Middle frontal gyrus (tissue), 1 donor: Measurements from ENCODE around the gene ST6GAL2.

ENCODE experiments used
- DNase-seq: peaks from one replicate; pipeline ENCODE4 v3.0.0-alpha.2; 2015; ENCODE audit warnings: low spot score; ENCODE audit errors: extremely low spot score

The ST6GAL2 gene

GRCh38 chr2:106864051-106864450, 21.9 kb downstream of the ST6GAL2 start:
- DNase-seq: no peak

DNA sequence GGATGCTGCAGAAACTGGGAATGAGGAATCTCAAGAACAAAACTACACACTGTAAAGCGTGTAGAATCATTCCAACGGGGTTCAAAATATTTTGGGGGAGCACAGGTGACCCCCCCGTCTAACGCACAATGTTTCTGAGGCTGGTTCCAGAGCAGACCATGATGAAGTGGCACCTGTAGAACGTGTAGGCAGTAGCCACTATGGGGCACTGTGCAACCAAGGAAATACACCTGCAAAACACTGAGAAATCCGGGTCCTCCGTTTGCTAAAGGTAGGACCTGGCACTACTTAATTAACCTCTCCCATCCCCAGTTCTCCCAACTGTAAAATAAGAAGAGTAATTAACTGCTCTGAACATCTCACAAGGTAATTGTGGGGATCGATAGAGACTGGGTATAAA, 22.6 kb downstream of the ST6GAL2 start:
- no peak for DNase-seq

DNA sequence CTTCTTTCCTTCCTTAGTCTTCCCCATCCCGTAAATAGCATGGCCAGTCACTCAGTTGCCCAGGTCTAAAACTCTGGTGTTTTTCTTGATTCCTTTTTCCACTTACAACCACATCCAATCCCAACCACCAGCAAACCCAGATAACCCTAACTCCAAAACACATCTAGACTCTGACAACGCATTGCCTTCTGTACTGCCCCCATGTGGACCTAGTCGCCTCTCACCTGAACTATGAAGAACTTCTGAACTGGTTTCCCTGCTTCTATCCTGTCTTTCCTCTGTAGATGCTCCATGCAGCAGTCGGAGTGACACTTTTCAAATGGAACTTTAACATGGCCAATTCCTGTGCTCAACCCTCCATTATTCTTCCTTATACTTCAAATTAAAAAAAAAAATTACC, 26.5 kb downstream of the ST6GAL2 start:
- DNase-seq: no peak

DNA sequence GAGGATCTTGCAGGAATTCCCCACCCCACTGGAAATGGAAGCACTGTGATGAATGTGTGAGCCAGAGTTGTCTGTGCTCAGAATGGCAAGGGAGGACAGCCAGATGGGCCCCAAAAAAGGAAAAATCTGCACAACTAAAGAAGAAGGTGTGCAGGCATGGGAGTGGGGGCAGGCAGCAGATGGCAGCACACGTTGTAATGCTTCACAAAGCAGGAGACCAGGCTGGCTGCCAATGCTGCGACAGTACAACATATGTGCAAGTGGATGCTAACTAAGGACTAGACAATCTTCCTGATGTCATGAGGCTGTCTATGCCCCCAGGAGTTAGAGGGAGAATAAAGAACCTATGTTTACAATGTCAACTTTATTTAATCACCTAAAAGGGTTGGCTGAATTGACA, 27.2 kb downstream of the ST6GAL2 start:
- DNase-seq: no peak

DNA sequence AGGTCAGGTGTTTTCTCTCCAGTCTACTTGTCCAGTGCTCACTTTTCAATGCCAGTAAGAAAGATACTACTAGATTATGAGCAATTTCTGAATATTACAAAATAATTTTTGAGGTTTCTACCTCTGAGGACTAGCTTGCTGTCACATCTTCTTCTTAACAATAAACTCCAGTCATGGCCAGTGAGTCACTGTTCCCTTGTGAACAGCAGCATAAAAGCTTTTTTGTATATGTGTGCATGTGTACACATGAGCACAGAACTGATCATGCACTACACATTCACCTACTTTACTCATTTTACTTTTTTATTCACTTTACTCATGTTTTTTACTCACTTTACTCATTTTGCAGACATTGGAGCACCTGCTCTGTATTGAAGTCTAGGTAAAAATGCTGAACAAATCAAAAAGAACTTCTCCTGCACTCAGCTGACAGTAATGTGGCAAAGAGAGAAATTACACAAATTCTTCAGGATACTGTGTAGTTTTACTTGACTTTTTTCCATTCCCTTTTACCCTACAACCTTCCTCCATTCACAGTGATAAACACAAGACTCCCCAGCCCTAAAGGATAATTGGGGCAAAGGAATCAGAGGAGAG, 28.0 kb downstream of the ST6GAL2 start:
- DNase-seq: no peak

- DNase-seq: no peak
Measured at GRCh38 chr2:106853631-106854030, 32.3 kb downstream of the ST6GAL2 start.

DNA sequence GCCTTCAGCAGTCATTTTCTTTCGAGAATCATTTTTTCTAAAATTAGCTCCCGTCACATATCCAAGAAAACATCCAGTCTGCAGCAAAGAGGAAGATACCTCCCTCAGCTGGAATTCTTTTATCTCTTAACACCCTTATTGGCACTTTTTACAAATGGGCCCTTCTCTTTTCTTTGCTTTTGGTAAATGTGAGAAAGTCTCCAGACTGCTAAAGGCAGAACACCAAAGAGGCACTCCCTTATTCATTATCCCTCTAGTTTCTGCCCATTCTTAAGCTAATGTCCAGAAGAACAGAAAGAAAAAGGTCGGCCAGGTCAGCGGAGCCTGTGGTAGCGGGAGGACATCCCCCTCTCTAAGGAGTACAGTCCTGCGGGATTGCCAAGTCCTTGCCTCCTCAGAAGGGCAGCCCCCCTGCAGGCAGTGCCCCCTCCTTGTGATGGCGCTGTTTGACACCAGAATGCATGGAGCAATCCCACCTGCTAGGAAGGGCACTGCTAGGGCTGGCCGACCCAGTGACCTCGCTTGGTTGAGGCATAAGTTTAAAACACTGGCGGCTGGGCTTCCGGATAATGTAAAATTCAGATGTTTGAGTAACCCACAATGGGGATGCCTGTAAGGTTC, 34.0 kb downstream of the ST6GAL2 start:
- DNase-seq: no peak

DNA sequence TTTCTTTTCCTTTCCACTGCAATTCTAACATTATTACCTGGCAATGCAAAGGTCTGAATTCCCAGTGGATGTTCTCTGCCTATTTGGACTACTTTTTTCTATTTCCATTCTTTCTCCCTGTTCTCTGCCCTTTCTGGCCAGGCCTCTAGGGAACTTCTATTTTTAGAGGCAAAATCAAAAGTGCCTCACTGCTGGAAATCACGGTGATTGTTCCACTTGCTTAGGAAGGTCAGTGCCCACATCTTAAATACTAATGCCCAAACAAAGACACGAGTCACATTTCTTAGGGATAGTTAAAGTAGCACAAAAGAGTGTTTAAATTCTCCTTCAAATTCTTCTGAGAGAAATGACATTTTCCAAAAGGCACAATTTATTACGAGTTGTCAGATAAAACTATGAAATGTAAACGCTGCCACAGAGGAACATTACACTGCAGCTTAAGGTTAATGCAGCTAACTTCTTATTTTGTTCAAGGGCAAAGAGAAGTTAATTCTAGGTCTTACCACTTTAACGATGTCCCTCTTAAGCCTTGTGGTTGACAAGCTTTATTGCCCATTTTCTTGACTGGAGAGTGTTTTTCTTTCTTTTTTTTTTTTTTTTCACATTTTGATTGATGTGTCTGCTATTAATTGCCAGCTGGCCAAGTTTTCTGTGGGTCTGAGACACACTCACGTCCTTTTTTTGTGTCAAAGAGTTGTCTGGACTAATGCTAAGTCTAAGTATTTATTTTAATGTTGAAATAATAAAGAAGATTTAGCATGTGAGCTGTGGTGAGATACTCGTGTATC, 34.7 kb downstream of the ST6GAL2 start:
- DNase-seq: no peak

GRCh38 chr2:106849253-106849652, 36.7 kb downstream of the ST6GAL2 start:
- DNase-seq: no peak

GRCh38 chr2:106847366-106847765, 38.6 kb downstream of the ST6GAL2 start:
- no peak for DNase-seq

- DNase-seq: no peak
Measured at GRCh38 chr2:106845716-106846115, 40.3 kb downstream of the ST6GAL2 start.

- no peak for DNase-seq
Measured at GRCh38 chr2:106843910-106844250, 42.1 kb downstream of the ST6GAL2 start.

DNA sequence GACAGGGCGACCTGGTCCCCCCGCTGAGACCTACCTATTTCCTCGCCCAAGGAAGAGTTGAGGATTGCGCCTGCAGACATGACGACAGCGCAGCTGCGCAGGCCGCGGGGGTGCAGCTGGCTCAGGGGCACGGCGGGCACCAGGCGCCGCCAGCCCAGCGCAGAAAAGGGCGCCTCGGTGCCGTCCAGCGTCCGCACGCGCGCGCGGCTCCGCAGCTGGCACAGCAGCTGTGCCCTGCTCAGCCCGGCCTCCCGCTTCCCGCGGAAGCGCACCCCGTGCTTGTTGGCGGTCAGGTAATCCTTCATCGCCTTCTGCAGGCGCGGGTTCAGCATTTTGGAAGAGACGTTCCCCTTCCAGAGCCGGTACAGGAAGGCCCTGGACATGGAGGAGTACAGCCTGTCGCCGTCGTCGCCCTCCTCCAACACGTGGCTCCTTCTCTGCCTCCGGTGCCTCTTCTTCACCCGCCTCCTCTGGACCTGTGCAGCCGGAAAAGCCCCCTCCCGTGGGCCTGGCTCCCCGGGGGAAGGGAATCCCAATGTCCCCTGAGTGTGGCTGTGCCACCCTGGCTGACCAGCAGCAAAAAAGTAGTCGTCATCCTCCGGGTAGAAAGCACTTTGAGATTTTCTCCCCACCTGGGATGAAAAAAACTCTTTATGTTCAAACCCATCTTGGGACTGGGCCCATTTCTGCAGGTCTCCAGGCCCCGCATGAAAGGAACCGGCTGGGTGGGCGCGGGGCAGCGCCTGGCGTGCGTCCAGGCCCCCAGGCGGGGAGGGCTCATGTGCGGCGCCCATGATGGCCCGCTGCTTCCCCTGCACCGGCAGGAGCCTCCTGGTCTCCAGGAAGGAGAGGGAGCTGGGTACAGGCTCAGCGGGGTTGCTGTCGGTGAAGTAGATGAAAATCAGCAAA, 42.7 kb downstream of the ST6GAL2 start:
- DNase-seq: no peak

DNA sequence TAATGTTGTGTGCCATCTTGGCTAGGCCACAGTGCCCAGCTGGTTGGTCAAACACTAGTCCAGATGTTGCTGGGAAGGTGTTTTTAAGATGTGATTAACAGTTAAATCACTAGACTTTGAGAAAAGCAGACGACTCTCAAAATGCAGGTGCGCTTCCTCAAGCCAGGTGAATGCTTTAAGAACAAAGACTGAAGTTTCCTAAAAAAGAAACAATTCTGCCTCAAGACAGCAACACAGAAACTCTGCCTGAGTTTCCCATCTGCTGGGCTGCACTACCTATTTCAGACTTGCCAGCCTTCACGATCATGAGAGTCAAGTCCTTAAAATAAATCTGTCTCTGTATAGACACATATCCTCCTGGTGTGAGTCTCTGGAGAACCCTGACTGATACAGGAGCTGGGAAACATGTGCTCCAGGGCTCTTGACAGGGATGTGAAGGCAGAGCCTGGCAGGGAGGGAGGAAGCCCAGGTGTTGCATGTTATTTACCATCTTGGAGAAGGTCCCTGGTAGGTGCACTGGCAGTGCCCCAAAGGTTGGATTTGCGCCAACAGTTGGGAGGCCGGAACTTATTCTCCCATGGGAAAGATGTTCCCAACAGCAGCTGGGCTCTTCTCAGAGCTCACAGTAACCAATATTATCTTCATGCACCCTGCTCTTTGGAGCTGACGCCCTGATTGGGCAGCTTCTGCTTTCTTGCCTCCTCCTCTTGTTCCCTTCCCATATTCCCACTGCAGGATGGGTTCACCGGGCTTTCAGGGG, 43.9 kb downstream of the ST6GAL2 start:
- no peak for DNase-seq

DNA sequence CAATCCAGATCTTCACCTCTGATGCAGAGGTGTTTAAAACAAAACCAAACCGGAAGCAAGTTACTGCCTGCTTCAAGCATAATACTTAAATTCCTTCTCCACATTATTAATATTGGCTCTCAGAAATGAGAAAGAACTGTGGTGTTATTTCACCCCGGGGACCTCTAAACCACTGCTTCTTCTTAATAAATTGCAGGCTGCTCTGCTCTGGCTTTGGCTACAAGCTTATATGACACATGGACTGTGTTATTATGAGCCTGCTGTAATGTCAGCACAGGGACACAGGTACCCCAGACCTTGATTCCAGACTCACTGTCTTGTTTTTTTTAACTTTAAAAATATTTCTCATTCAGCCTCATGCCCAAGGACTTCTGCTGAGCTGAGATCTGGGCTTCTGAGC, 45.1 kb downstream of the ST6GAL2 start:
- no peak for DNase-seq

DNA sequence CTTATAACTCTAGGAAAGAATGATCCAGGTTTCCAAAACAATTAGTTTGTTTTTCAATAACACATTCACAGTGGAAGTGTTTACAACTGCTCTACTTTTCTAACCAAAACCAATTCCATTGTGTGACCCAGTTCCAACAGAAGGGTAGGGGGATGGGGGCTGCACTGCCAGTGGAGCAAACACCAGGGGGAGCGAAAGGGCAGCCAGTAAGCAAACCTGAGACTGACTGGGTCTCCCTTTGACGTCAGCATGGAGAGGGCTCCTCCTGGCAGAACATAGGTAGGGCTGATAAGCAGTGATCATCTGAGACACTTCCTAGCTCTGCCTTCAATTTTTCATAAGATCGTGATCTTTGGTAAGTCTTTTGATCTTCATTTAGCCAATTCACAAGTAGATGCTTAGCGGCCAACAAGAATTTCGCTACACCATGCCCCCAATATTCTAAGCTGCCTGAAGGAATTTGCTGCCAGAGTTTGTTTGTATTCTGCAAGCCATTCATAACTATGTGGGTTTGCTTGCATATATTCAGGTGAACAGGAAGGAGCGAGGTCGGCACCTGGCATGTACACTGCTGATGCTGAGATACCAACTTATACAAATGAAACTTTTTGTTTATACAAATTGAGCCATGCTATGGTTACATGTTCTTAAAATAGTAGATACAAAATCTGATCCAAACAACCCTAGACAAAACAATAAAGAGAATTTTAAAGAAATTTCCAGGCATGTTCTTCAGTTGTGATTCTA, 45.9 kb downstream of the ST6GAL2 start:
- DNase-seq: no peak

DNA sequence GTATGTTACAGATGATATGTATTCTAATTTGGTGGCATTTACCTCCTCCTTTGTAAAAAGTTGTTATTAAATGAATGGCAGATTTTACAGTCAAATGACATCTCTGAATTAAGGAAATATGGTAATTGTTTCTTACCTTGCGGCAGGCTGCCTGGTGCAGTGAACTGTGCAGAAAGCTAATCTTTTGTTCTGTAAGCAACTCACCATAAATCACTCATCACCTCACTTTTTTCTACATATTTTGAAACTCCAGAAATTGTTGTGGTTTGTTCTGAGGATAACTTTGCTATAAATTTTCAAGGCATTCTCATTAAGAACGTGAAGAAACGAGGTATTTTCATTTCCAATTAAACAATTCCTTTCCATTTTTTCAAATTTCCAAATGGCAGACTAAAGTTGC, 52.7 kb downstream of the ST6GAL2 start:
- DNase-seq: no peak

- DNase-seq: no peak
Measured at GRCh38 chr2:106831816-106832569, 54.0 kb downstream of the ST6GAL2 start.

- DNase-seq: no peak
Measured at GRCh38 chr2:106831241-106831640, 54.7 kb downstream of the ST6GAL2 start.

DNA sequence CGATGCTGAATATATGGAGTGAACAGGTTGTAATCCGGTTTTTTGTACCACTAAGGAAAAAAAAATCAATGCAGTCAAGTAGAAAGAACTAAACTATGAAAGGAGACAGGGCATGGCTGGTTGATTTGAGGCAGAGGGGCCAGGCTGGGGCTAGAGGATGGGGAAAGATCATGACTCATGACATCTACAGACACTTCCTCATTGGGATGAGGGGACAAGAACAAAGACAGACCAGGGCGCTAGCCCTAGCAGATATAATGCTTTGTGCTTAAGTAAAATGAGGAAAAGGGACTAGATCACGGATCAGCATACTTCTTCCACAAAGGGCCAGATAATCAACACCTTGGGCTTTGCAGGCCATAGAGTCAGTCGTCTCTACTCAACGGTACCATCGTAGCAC, 55.8 kb downstream of the ST6GAL2 start:
- DNase-seq: no peak
